HepG2 (cell line): Measurements from ENCODE around the gene TMEM107. TPM values are rescaled to one million over a fixed set of nuclear protein-coding genes. Genes with fewer than 3 reads are reported as not detected.
A peak's percentile ranks its signal among the peaks of the same experiment; 100 is the strongest.

Source experiments
- DDIT3 ChIP-seq: sonication (generic); formaldehyde crosslinking; IDR thresholded peaks from 2 replicates; pipeline ENCODE4 v1.4.0; 2020; ENCODE audit warnings: mild to moderate bottlenecking, missing genetic modification reagents
- FOXO1 ChIP-seq: sonication (generic); formaldehyde crosslinking; IDR thresholded peaks from 2 replicates; pipeline ENCODE4 v1.4.0; 2020; ENCODE audit warnings: missing genetic modification reagents
- FOXO4 ChIP-seq: sonication (generic); formaldehyde crosslinking; conservative IDR thresholded peaks from 2 replicates; pipeline ENCODE4 v1.8.1; 2023; ENCODE audit warnings: missing genetic modification reagents
- HOXA5 ChIP-seq: sonication (generic); formaldehyde crosslinking; IDR thresholded peaks from 2 replicates; pipeline ENCODE4 v1.4.0; 2020; ENCODE audit warnings: missing genetic modification reagents
- JUN ChIP-seq: sonication (generic); formaldehyde crosslinking; IDR thresholded peaks from 2 replicates; pipeline ENCODE4 v1.4.0; 2020; ENCODE audit warnings: mild to moderate bottlenecking, missing genetic modification reagents
- JUND ChIP-seq: sonication (generic); formaldehyde crosslinking; IDR thresholded peaks from 2 replicates; pipeline ENCODE4 v1.8.0; 2022; ENCODE audit warnings: mild to moderate bottlenecking, missing genetic modification reagents
- KDM1A ChIP-seq: IDR thresholded peaks from 2 replicates; pipeline ENCODE4 v1.6.1; 2016; ENCODE audit warnings: missing compliant biosample characterization
- KMT2A ChIP-seq: sonication (generic); formaldehyde crosslinking; IDR thresholded peaks from 2 replicates; pipeline ENCODE4 v1.4.0; 2020; ENCODE audit warnings: missing genetic modification reagents
- NFKBIZ ChIP-seq: IDR thresholded peaks from 2 replicates; pipeline ENCODE4 v1.6.1; 2018; ENCODE audit warnings: missing genetic modification reagents, missing compliant biosample characterization
- NPAS2 ChIP-seq: sonication (generic); formaldehyde crosslinking; IDR thresholded peaks from 2 replicates; pipeline ENCODE4 v1.8.0; 2022; ENCODE audit warnings: mild to moderate bottlenecking, missing genetic modification reagents, borderline replicate concordance
- PCBP2 ChIP-seq: fragments of 200-400 bp; formaldehyde crosslinking; optimal IDR thresholded peaks from 2 replicates; pipeline ENCODE3; 2018; ENCODE audit warnings: low read length, low read depth; ENCODE audit not compliant: poor library complexity, severe bottlenecking
- POLR2AphosphoS2 ChIP-seq: IDR thresholded peaks from 2 replicates; pipeline ENCODE4 v1.6.1; 2011; ENCODE audit warnings: low read depth, low read length, improper control_type of control experiment
- RBM22 ChIP-seq: fragments of 200-400 bp; formaldehyde crosslinking; optimal IDR thresholded peaks from 2 replicates; pipeline ENCODE3; 2017; ENCODE audit warnings: mild to moderate bottlenecking, low read length, moderate library complexity
- SATB2 ChIP-seq: sonication (generic); formaldehyde crosslinking; IDR thresholded peaks from 2 replicates; pipeline ENCODE4 v1.5.0; 2020; ENCODE audit warnings: missing genetic modification reagents
- SYNCRIP ChIP-seq: fragments of 200-400 bp; formaldehyde crosslinking; IDR thresholded peaks from 2 replicates; pipeline ENCODE4 v1.6.1; 2018; ENCODE audit warnings: mild to moderate bottlenecking, low read depth, low read length; ENCODE audit not compliant: insufficient read depth
- TEAD3 ChIP-seq: optimal IDR thresholded peaks from 2 replicates; pipeline ENCODE3; 2016; ENCODE audit warnings: borderline replicate concordance
- ZBTB39 ChIP-seq: sonication (generic); formaldehyde crosslinking; IDR thresholded peaks from 2 replicates; pipeline ENCODE4 v1.5.0; 2020; ENCODE audit warnings: missing genetic modification reagents
- ZFP37 ChIP-seq: sonication (generic); formaldehyde crosslinking; IDR thresholded peaks from 2 replicates; pipeline ENCODE4 v1.4.0; 2020; ENCODE audit warnings: missing genetic modification reagents, borderline replicate concordance
- ZKSCAN8 ChIP-seq: IDR thresholded peaks from 2 replicates; pipeline ENCODE4 v1.6.1; 2016; ENCODE audit warnings: borderline replicate concordance, missing genetic modification reagents, missing compliant biosample characterization
- ZNF251 ChIP-seq: sonication (generic); formaldehyde crosslinking; IDR thresholded peaks from 2 replicates; pipeline ENCODE4 v1.9.0; 2021; ENCODE audit warnings: mild to moderate bottlenecking, missing genetic modification reagents
- ZNF274 ChIP-seq: sonication (generic); formaldehyde crosslinking; IDR thresholded peaks from 2 replicates; pipeline ENCODE4 v1.5.1; 2020; ENCODE audit warnings: mild to moderate bottlenecking, missing genetic modification reagents
- ZNF354B ChIP-seq: sonication (generic); formaldehyde crosslinking; IDR thresholded peaks from 2 replicates; pipeline ENCODE4 v1.8.0; 2022; ENCODE audit warnings: mild to moderate bottlenecking, missing genetic modification reagents
- ZNF597 ChIP-seq: sonication (generic); formaldehyde crosslinking; IDR thresholded peaks from 2 replicates; pipeline ENCODE4 v1.5.0; 2020; ENCODE audit warnings: missing genetic modification reagents
- ZNF703 ChIP-seq: sonication (generic); formaldehyde crosslinking; IDR thresholded peaks from 2 replicates; pipeline ENCODE4 v1.5.1; 2020; ENCODE audit warnings: missing genetic modification reagents, mild to moderate bottlenecking, moderate library complexity, borderline replicate concordance
- ZNF746 ChIP-seq: sonication (generic); formaldehyde crosslinking; IDR thresholded peaks from 2 replicates; pipeline ENCODE4 v1.8.0; 2022; ENCODE audit warnings: mild to moderate bottlenecking, missing genetic modification reagents
- ZNF776 ChIP-seq: sonication (generic); formaldehyde crosslinking; IDR thresholded peaks from 2 replicates; pipeline ENCODE4 v1.4.0; 2020; ENCODE audit warnings: mild to moderate bottlenecking, missing genetic modification reagents
- ZSCAN29 ChIP-seq: sonication (generic); formaldehyde crosslinking; conservative IDR thresholded peaks from 2 replicates; pipeline ENCODE4 v1.4.0; 2020; ENCODE audit warnings: mild to moderate bottlenecking, missing genetic modification reagents
- ZSCAN9 ChIP-seq: IDR thresholded peaks from 2 replicates; pipeline ENCODE4 v1.6.1; 2016; ENCODE audit warnings: borderline replicate concordance
- polyA plus RNA-seq, 8 experiments: library from polyadenylated mRNA; depleted of rRNA in 3 of 8; stranded (reverse) in 7 of 8; unstranded in 1 of 8; fragments of >200 nt; fragmentation: Illumina TruSeq in 4 of 8; extraction: Trizol in 4 of 8; gene quantifications; 2 replicates each; pipeline versions ENCODE4 v1.2.1 to v1.2.3, GENCODE V29; 2011 to 2016; ENCODE audit warnings: low read depth in 4 of 8, missing spikeins in 1 of 8, mixed read lengths in 1 of 8; ENCODE audit not compliant: insufficient read depth in 1 of 8
- total RNA-seq, 5 experiments: library from RNA; depleted of rRNA; stranded (reverse); fragments of >200 nt; fragmentation: Illumina TruSeq; extraction: Trizol; gene quantifications; 2 replicates each; pipeline ENCODE4 v1.2.3, GENCODE V29; 2016; ENCODE audit warnings: low read depth in 1 of 5

Gene TMEM107
- total and polyA plus RNA-seq, 2 of the 13 experiments (the other 11 are each of a cell fraction or from before 2014, with no cell fraction given) = 7.2 to 15.3 TPM

- TF ChIP-seq ZBTB39 (CRISPR knock-in tag) (0 out of 2 replicates have a peak, but pooled peaks have one; percentile 65), SYNCRIP (no peak), ZFP37 (CRISPR knock-in tag) (no peak), ZNF703 (CRISPR knock-in tag) (no peak), TEAD3 (no peak), ZSCAN29 (no peak), ZNF251 (CRISPR knock-in tag) (no peak), JUN (CRISPR knock-in tag) (no peak), SATB2 (CRISPR knock-in tag) (no peak), FOXO4 (CRISPR knock-in tag) (no peak), ZNF597 (CRISPR knock-in tag) (no peak), NFKBIZ (CRISPR knock-in tag) (no peak), POLR2AphosphoS2 (peak; percentile 43; the same call in 1 of the 2 replicates), ZNF274 (CRISPR knock-in tag) (no peak), KMT2A (no peak), RBM22 (no peak), NPAS2 (CRISPR knock-in tag) (peak; percentile 91; the same call in 1 of the 2 replicates), KDM1A (CRISPR knock-in tag) (no peak), HOXA5 (no peak; the same call in 1 of the 2 replicates), ZNF776 (CRISPR knock-in tag) (no peak), ZSCAN9 (no peak), FOXO1 (peak; percentile 75), JUND (CRISPR knock-in tag) (no peak), ZNF746 (no peak), PCBP2 (no peak), ZKSCAN8 (CRISPR knock-in tag) (no peak), ZNF354B (CRISPR knock-in tag) (no peak), DDIT3 (CRISPR knock-in tag) (no peak)
Measured at GRCh38 chr17:8156246-8156992, 19.8 kb downstream of the TMEM107 start (continued).
